GM23338 (cell line): ENCODE measurements around the gene GRWD1. TPM values are rescaled to one million over a fixed set of nuclear protein-coding genes. Genes with fewer than 3 reads are reported as not detected.

ENCODE experiments used
- EZH2 ChIP-seq: fragments of 200-600 bp; sonication (generic); IDR thresholded peaks from one replicate; pipeline ENCODE4 v1.8.0; 2017; ENCODE audit warnings: antibody characterized with exemption, mild to moderate bottlenecking, low read depth; ENCODE audit not compliant: unreplicated experiment
- EZH2phosphoT487 ChIP-seq: fragments of 200-600 bp; sonication (generic); IDR thresholded peaks from one replicate; pipeline ENCODE4 v1.8.1; 2018; ENCODE audit warnings: antibody characterized with exemption; ENCODE audit not compliant: unreplicated experiment
- REST ChIP-seq: IDR thresholded peaks from one replicate; pipeline ENCODE4 v1.6.1; 2018; ENCODE audit warnings: antibody characterized with exemption; ENCODE audit not compliant: unreplicated experiment
- polyA plus RNA-seq: library from polyadenylated mRNA; unstranded; fragments of >200 nt; fragmentation: Nextera tagmentation; extraction: Ambion mirVana; gene quantifications from 2 replicates; pipeline ENCODE4 v1.2.1, GENCODE V29; 2016
- total RNA-seq: library from RNA; depleted of rRNA; stranded (reverse); fragments of >200 nt; shearing (Covaris generic); gene quantifications from 2 replicates; pipeline ENCODE4 v1.2.3, GENCODE V29; 2014
- TF ChIP-seq, protein P1 (sequence below): fragments of 250-450 bp; sonication (Bioruptor Pico); IDR thresholded peaks from 2 replicates; pipeline ENCODE4 v1.5.0; 2020; ENCODE audit warnings: mild to moderate bottlenecking, moderate library complexity

GRWD1 gene
- total and polyA plus RNA-seq, 2 experiments from 2014 or later = 23.2 to 58.0 TPM

- TF ChIP-seq REST (no peak), EZH2phosphoT487 (no peak), EZH2 (no peak)
- TF ChIP-seq, protein P1, sequence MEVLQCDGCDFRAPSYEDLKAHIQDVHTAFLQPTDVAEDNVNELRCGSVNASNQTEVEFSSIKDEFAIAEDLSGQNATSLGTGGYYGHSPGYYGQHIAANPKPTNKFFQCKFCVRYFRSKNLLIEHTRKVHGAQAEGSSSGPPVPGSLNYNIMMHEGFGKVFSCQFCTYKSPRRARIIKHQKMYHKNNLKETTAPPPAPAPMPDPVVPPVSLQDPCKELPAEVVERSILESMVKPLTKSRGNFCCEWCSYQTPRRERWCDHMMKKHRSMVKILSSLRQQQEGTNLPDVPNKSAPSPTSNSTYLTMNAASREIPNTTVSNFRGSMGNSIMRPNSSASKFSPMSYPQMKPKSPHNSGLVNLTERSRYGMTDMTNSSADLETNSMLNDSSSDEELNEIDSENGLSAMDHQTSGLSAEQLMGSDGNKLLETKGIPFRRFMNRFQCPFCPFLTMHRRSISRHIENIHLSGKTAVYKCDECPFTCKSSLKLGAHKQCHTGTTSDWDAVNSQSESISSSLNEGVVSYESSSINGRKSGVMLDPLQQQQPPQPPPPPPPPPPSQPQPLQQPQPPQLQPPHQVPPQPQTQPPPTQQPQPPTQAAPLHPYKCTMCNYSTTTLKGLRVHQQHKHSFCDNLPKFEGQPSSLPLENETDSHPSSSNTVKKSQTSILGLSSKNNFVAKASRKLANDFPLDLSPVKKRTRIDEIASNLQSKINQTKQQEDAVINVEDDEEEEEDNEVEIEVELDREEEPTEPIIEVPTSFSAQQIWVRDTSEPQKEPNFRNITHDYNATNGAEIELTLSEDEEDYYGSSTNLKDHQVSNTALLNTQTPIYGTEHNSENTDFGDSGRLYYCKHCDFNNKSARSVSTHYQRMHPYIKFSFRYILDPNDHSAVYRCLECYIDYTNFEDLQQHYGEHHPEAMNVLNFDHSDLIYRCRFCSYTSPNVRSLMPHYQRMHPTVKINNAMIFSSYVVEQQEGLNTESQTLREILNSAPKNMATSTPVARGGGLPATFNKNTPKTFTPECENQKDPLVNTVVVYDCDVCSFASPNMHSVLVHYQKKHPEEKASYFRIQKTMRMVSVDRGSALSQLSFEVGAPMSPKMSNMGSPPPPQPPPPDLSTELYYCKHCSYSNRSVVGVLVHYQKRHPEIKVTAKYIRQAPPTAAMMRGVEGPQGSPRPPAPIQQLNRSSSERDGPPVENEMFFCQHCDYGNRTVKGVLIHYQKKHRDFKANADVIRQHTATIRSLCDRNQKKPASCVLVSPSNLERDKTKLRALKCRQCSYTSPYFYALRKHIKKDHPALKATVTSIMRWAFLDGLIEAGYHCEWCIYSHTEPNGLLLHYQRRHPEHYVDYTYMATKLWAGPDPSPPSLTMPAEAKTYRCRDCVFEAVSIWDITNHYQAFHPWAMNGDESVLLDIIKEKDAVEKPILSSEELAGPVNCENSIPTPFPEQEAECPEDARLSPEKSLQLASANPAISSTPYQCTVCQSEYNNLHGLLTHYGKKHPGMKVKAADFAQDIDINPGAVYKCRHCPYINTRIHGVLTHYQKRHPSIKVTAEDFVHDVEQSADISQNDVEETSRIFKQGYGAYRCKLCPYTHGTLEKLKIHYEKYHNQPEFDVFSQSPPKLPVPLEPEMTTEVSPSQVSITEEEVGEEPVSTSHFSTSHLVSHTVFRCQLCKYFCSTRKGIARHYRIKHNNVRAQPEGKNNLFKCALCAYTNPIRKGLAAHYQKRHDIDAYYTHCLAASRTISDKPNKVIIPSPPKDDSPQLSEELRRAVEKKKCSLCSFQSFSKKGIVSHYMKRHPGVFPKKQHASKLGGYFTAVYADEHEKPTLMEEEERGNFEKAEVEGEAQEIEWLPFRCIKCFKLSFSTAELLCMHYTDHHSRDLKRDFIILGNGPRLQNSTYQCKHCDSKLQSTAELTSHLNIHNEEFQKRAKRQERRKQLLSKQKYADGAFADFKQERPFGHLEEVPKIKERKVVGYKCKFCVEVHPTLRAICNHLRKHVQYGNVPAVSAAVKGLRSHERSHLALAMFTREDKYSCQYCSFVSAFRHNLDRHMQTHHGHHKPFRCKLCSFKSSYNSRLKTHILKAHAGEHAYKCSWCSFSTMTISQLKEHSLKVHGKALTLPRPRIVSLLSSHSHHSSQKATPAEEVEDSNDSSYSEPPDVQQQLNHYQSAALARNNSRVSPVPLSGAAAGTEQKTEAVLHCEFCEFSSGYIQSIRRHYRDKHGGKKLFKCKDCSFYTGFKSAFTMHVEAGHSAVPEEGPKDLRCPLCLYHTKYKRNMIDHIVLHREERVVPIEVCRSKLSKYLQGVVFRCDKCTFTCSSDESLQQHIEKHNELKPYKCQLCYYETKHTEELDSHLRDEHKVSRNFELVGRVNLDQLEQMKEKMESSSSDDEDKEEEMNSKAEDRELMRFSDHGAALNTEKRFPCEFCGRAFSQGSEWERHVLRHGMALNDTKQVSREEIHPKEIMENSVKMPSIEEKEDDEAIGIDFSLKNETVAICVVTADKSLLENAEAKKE (CRISPR knock-in tag) = no peak
Measured at GRCh38 chr19:48436586-48436985, 9.2 kb upstream of the GRWD1 start (continued).
